Brain microvascular endothelial cell (primary cell): ENCODE results near the gene ICAM4.

Experiments used
- DNase-seq: peaks from one replicate; pipeline ENCODE4 v3.0.0-alpha.2; 2020
- H3K27ac ChIP-seq: fragments of 250-450 bp; sonication (Bioruptor Pico); 2 replicates; pipeline ENCODE4 v1.5.1; 2020; ENCODE audit warnings: mild to moderate bottlenecking, moderate library complexity
- H3K27me3 ChIP-seq: fragments of 250-450 bp; sonication (Bioruptor Pico); replicated peaks from 2 replicates; pipeline ENCODE4 v1.5.1; 2020; ENCODE audit warnings: mild to moderate bottlenecking
- H3K36me3 ChIP-seq: fragments of 250-450 bp; sonication (Bioruptor Pico); replicated peaks from 2 replicates; pipeline ENCODE4 v1.5.1; 2020; ENCODE audit warnings: mild to moderate bottlenecking
- H3K4me3 ChIP-seq: 2 replicates; pipeline ENCODE4 v1.5.1; 2011; ENCODE audit warnings: low read depth, mild to moderate bottlenecking, control low read depth, low read length, moderate library complexity
- CTCF ChIP-seq: IDR thresholded peaks from 2 replicates; pipeline ENCODE4 v1.5.1; 2011; ENCODE audit warnings: low read depth, mild to moderate bottlenecking, moderate library complexity, low read length, control low read depth, inconsistent platforms; ENCODE audit errors: missing control alignments
- in situ Hi-C: cut with HindIII; loops from 2 replicates; pipeline ENCODE4 v1.10.0; 2017; ENCODE audit warnings: low sequenced_read_pairs, low pct_ligation_motif_present

Gene ICAM4

DNA sequence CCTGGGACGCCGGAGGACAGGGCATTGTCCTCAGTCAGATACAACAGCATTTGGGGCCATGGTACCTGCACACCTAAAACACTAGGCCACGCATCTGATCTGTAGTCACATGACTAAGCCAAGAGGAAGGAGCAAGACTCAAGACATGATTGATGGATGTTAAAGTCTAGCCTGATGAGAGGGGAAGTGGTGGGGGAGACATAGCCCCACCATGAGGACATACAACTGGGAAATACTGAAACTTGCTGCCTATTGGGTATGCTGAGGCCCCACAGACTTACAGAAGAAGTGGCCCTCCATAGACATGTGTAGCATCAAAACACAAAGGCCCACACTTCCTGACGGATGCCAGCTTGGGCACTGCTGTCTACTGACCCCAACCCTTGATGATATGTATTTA, 1.4 kb upstream of the ICAM4 start:
- peaks cover 6% of the 10 kb centered on the region for H3K27me3 ChIP-seq
- in situ Hi-C loops: no loop called here
- H3K4me3 ChIP-seq: no peak overlapping the region
- peaks cover 13% of the 10 kb centered on the region for H3K36me3 ChIP-seq
- DNase-seq: no peak
- no peak overlapping the region for H3K27ac ChIP-seq
- no peak for TF ChIP-seq CTCF

DNA sequence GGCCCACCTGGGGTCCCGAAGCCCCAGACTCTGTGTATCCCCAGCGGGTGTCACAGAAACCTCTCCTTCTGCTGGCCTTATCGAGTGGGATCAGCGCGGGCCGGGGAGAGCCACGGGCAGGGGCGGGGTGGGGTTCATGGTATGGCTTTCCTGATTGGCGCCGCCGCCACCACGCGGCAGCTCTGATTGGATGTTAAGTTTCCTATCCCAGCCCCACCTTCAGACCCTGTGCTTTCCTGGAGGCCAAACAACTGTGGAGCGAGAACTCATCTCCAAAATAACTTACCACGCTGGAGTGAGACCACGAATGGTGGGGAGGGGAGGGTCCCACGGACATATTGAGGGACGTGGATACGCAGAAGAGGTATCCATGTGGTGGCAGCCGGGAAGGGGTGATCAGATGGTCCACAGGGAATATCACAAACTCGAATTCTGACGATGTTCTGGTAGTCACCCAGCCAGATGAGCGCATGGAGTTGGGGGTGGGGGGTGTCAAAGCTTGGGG, 2.0 kb downstream of the ICAM4 start:
- DNase-seq: no peak
- Histone ChIP-seq H3K27me3 (peaks cover 37% of the 10 kb centered on the region), H3K4me3 (peak overlapping the region; percentile 32), H3K27ac (no peak overlapping the region), H3K36me3 (peaks cover 13% of the 10 kb centered on the region)
- in situ Hi-C loops: no loop called here
- no peak for TF ChIP-seq CTCF

DNA sequence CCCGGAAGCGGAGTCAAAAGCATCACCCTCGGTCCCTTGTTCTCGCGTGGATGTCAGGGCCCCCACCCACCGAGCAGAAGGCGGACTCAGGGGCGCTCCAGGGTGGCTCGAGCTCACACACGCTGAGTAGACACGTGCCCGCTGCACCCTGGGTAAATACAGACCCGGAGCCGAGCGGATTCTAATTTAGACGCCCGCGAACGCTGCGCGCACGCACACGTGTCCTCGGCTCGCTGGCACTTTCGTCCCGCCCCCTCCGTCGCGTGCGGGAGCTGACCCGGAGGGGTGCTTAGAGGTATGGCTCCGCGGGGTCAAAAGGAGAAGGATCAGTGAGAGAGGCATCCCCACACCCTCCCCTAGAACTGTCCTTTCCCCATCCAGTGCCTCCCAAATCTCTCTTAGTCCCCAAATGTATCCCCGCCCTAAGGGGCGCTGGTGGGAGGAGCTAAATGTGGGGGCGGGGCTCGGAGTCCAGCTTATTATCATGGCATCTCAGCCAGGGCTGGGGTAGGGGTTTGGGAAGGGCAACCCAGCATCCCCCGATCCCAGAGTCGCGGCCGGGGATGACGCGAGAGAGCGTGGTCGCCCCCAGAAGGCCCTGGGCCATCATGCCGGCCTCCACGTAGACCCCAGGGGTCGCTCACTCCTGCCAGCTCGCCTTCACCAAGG, 2.5 kb downstream of the ICAM4 start:
- no peak overlapping the region for H3K27ac ChIP-seq
- peaks cover 41% of the 10 kb centered on the region for H3K27me3 ChIP-seq
- no peak for TF ChIP-seq CTCF
- in situ Hi-C loops: no loop called here
- no peak for DNase-seq
- H3K36me3 ChIP-seq: peaks cover 13% of the 10 kb centered on the region
- peak overlapping the region; percentile 32 for H3K4me3 ChIP-seq

GRCh38 chr19:10289836-10290356, 3.1 kb downstream of the ICAM4 start, which contains the start of gene ICAM5:
Gene ICAM5, plus strand, starts transcription at chr19:10289952. Its CDS starts 92 bp downstream, at chr19:10290044.
- Histone ChIP-seq H3K27ac (no peak within 1 kb of the TSS), H3K36me3 (peaks cover 9% of the 10 kb centered on the region), H3K27me3 (peaks cover 47% of the 10 kb centered on the region), H3K4me3 (peak within 1 kb of the TSS; percentile 32)
- DNase-seq: no peak
- in situ Hi-C loops: no loop called here
- no peak for TF ChIP-seq CTCF

GRCh38 chr19:10290357-10290875, 3.7 kb downstream of the ICAM4 start:
- in situ Hi-C loops: no loop called here
- DNase-seq: no peak
- TF ChIP-seq CTCF: no peak
- Histone ChIP-seq H3K4me3 (peak overlapping the region; percentile 5), H3K36me3 (peaks cover 6% of the 10 kb centered on the region), H3K27ac (no peak overlapping the region), H3K27me3 (peaks cover 52% of the 10 kb centered on the region)
